Calu3 (cell line): ENCODE data around the gene GALNT6. TPM values are rescaled to one million over a fixed set of nuclear protein-coding genes. Genes with fewer than 3 reads are reported as not detected.

Source experiments
- BruUV-seq: library from RNA; stranded (reverse); fragments of 400-500 nt; replicated peaks from 2 replicates; lab custom pipeline; 2021; lab: Mats Ljungman, UMichigan
- CTCF ChIA-PET: fragments of 300-600 bp; sonication (Branson Sonifier 250); formaldehyde crosslinking; loops from one replicate; lab custom pipeline; 2022; ENCODE audit warnings: antibody characterized with exemption; lab: Charles Lee
- DNase-seq: peaks from one replicate; pipeline ENCODE4 v3.0.0; 2022
- H3K27ac Mint-ChIP-seq: one replicate; pipeline ENCODE4 v1.8.0; 2022; ENCODE audit warnings: mixed read lengths; ENCODE audit not compliant: unreplicated experiment
- H3K27me3 Mint-ChIP-seq: one replicate; pipeline ENCODE4 v1.8.0; 2022; ENCODE audit warnings: mixed read lengths; ENCODE audit not compliant: unreplicated experiment
- H3K36me3 Mint-ChIP-seq: one replicate; pipeline ENCODE4 v1.8.0; 2022; ENCODE audit warnings: mild to moderate bottlenecking, moderate library complexity, mixed read lengths; ENCODE audit not compliant: insufficient read depth, unreplicated experiment
- H3K4me1 Mint-ChIP-seq: one replicate; pipeline ENCODE4 v1.8.0; 2022; ENCODE audit warnings: mild to moderate bottlenecking, low read depth, mixed read lengths; ENCODE audit not compliant: unreplicated experiment
- H3K4me3 Mint-ChIP-seq: one replicate; pipeline ENCODE4 v1.8.0; 2022; ENCODE audit warnings: mild to moderate bottlenecking, low read depth, moderate library complexity, mixed read lengths; ENCODE audit not compliant: unreplicated experiment
- H3K9me3 Mint-ChIP-seq: one replicate; pipeline ENCODE4 v1.8.0; 2022; ENCODE audit warnings: low read depth, mixed read lengths; ENCODE audit not compliant: unreplicated experiment
- CTCF ChIP-seq: fragments of 200-600 bp; IDR thresholded peaks from one replicate; pipeline ENCODE4 v1.8.0; 2022; ENCODE audit warnings: antibody characterized with exemption; ENCODE audit not compliant: unreplicated experiment
- intact Hi-C: fragments of 100-400 bp; cut with micrococcal nuclease; formaldehyde crosslinking; loops from one replicate; pipeline ENCODE4 v1.10.0; 2022; ENCODE audit not compliant: unreplicated experiment
- total RNA-seq: library from RNA; stranded (reverse); gene quantifications from 2 replicates; pipeline ENCODE4 v1.2.3, GENCODE V29; 2022

The GALNT6 gene
- total RNA-seq, 1 experiment from 2014 or later, result 45.3 TPM

- Mint-ChIP-seq H3K27ac (no peak overlapping the region), H3K9me3 (no peaks in the 10 kb centered on the region), H3K36me3 (no peaks in the 10 kb centered on the region), H3K4me3 (no peak overlapping the region), H3K27me3 (no peaks in the 10 kb centered on the region), H3K4me1 (no peaks in the 10 kb centered on the region)
- intact Hi-C loops, result no loop called here
- DNase-seq, result no peak
- no peak for TF ChIP-seq CTCF
- no TSS peak for BruUV-seq
- CTCF ChIA-PET, result interaction anchor here (0.5 to 0.8 kb wide), 4 partner anchors 9 to 98 kb away, joined by 3 to 8 read pairs (median 4); no protein-coding TSS in a partner anchor
Observed at GRCh38 chr12:51362307-51362706, 28.9 kb downstream of the GALNT6 start.

GRCh38 chr12:51361161-51362016 lies 29.8 kb downstream of the GALNT6 start:
- no peak for DNase-seq
- no peaks in the 10 kb centered on the region for H3K4me1 Mint-ChIP-seq
- no TSS peak for BruUV-seq
- intact Hi-C loops, result no loop called here
- no peaks in the 10 kb centered on the region for H3K36me3 Mint-ChIP-seq
- no peak overlapping the region for H3K4me3 Mint-ChIP-seq
- CTCF ChIA-PET, result interaction anchor here (0.5 kb wide), 1 partner anchor 97 kb away, joined by 8 read pairs; no protein-coding TSS in a partner anchor
- H3K27ac Mint-ChIP-seq, result no peak overlapping the region
- TF ChIP-seq CTCF, result no peak
- no peaks in the 10 kb centered on the region for H3K27me3 Mint-ChIP-seq
- no peaks in the 10 kb centered on the region for H3K9me3 Mint-ChIP-seq

- no TSS peak for BruUV-seq
- intact Hi-C loops, result no loop called here
- no peaks in the 10 kb centered on the region for H3K4me1 Mint-ChIP-seq
- H3K36me3 Mint-ChIP-seq, result no peaks in the 10 kb centered on the region
- no peak overlapping the region for H3K4me3 Mint-ChIP-seq
- no peak overlapping the region for H3K27ac Mint-ChIP-seq
- CTCF ChIA-PET, result interaction anchor here (0.6 kb wide), 1 partner anchor 67 kb away, joined by 3 read pairs; no protein-coding TSS in a partner anchor
- TF ChIP-seq CTCF, result no peak
- H3K27me3 Mint-ChIP-seq, result no peaks in the 10 kb centered on the region
- no peak for DNase-seq
- no peaks in the 10 kb centered on the region for H3K9me3 Mint-ChIP-seq
Observed at GRCh38 chr12:51360315-51360714, 30.9 kb downstream of the GALNT6 start.

GRCh38 chr12:51359851-51360250 lies 31.4 kb downstream of the GALNT6 start:
- no TSS peak for BruUV-seq
- no peaks in the 10 kb centered on the region for H3K36me3 Mint-ChIP-seq
- H3K27ac Mint-ChIP-seq, result no peak overlapping the region
- intact Hi-C loops, result no loop called here
- CTCF ChIA-PET, result interaction anchor here (0.6 kb wide), 1 partner anchor 67 kb away, joined by 3 read pairs; no protein-coding TSS in a partner anchor
- no peak overlapping the region for H3K4me3 Mint-ChIP-seq
- no peaks in the 10 kb centered on the region for H3K27me3 Mint-ChIP-seq
- H3K4me1 Mint-ChIP-seq, result no peaks in the 10 kb centered on the region
- DNase-seq, result no peak
- no peak for TF ChIP-seq CTCF
- no peaks in the 10 kb centered on the region for H3K9me3 Mint-ChIP-seq
